Activated T-cell treated with anti-CD3 and anti-CD28 coated beads, Interleukin-2, amount 50 U/mL, for 72 hours (primary cell): ENCODE data around the gene MT2A. TPM values are rescaled to one million over a fixed set of nuclear protein-coding genes. Genes with fewer than 3 reads are reported as not detected.

Source experiments
- ATAC-seq, 2 donors: fragments of 150-1000 bp; cut with Tn5 transposase; replicated peaks in 1 of 2; 2 replicates each; pipeline ENCODE4 v1.10.0; 2021; ENCODE audit warnings: moderate library complexity in 2 of 2, mild to moderate bottlenecking in 1 of 2
- DNase-seq, 2 donors: peaks; one replicate each; pipeline ENCODE4 v3.0.0; 2021 to 2022; ENCODE audit warnings: mixed read lengths in 1 of 2
- H3K27ac Mint-ChIP-seq: one replicate; pipeline ENCODE4 v1.8.0; 2022; ENCODE audit warnings: mild to moderate bottlenecking, moderate library complexity, mixed read lengths
- H3K27me3 Mint-ChIP-seq: one replicate; pipeline ENCODE4 v1.8.0; 2022; ENCODE audit warnings: low read depth, mixed read lengths
- H3K36me3 Mint-ChIP-seq, 2 donors: one replicate each; pipeline ENCODE4 v1.8.0; 2022; ENCODE audit warnings: mixed read lengths in 2 of 2, mild to moderate bottlenecking in 1 of 2; ENCODE audit not compliant: insufficient read depth in 2 of 2
- H3K4me1 Mint-ChIP-seq: one replicate; pipeline ENCODE4 v1.8.0; 2022; ENCODE audit warnings: low read depth, mixed read lengths
- H3K4me3 Mint-ChIP-seq, 2 donors: one replicate each; pipeline ENCODE4 v1.8.0; 2022; ENCODE audit warnings: mild to moderate bottlenecking in 2 of 2, mixed read lengths in 2 of 2, moderate library complexity in 2 of 2
- H3K9me3 Mint-ChIP-seq, 2 donors: one replicate each; pipeline ENCODE4 v1.8.0; 2022; ENCODE audit warnings: mixed read lengths in 2 of 2
- total RNA-seq, 2 donors: library from RNA; stranded (reverse); gene quantifications; one replicate each; pipeline ENCODE4 v1.2.3, GENCODE V29; 2022

The MT2A gene
- total RNA-seq, 2 donors from 2014 or later: 391 to 529 TPM

GRCh38 chr16:56629531-56629930, 21.1 kb downstream of the MT2A start:
- Mint-ChIP-seq H3K4me3 (no peak overlapping the region), H3K27ac (no peak overlapping the region), H3K36me3 (peaks cover 0 to 1% of the 10 kb centered on the region in 2 donors), H3K27me3 (peaks cover 44% of the 10 kb centered on the region), H3K9me3 (no peaks in the 10 kb centered on the region), H3K4me1 (peaks cover 36% of the 10 kb centered on the region)
- DNase-seq (no peak), ATAC-seq (no peak)

GRCh38 chr16:56630134-56630533, 21.8 kb downstream of the MT2A start:
- Mint-ChIP-seq H3K4me3 (no peak overlapping the region), H3K27me3 (peaks cover 50% of the 10 kb centered on the region), H3K27ac (no peak overlapping the region), H3K9me3 (no peaks in the 10 kb centered on the region), H3K4me1 (peaks cover 42% of the 10 kb centered on the region), H3K36me3 (no peaks in the 10 kb centered on the region)
- ATAC-seq (peak in 1 of 2 donors; percentile 34), DNase-seq (no peak)

GRCh38 chr16:56631197-56631596, 22.8 kb downstream of the MT2A start:
- H3K27me3 Mint-ChIP-seq: peaks cover 60% of the 10 kb centered on the region
- H3K4me3 Mint-ChIP-seq: peak overlapping the region; percentile 76 to 85
- H3K9me3 Mint-ChIP-seq: no peaks in the 10 kb centered on the region
- ATAC-seq (no peak), DNase-seq (no peak)
- H3K27ac Mint-ChIP-seq: no peak overlapping the region
- no peaks in the 10 kb centered on the region for H3K36me3 Mint-ChIP-seq
- H3K4me1 Mint-ChIP-seq: peaks cover 43% of the 10 kb centered on the region

- no peak for ATAC-seq
- Mint-ChIP-seq H3K27ac (no peak overlapping the region), H3K36me3 (no peaks in the 10 kb centered on the region), H3K9me3 (no peaks in the 10 kb centered on the region), H3K27me3 (peaks cover 66% of the 10 kb centered on the region), H3K4me1 (peaks cover 43% of the 10 kb centered on the region), H3K4me3 (peak overlapping the region; percentile 76 to 85)
- DNase-seq: no peak
Measured at GRCh38 chr16:56631832-56632155, 23.4 kb downstream of the MT2A start.

GRCh38 chr16:56632156-56632847, 23.9 kb downstream of the MT2A start, which contains the start of gene MT1M:
Gene MT1M (plus strand): TSS chr16:56632659. CDS start chr16:56632732, 73 bp downstream.
- peak in 1 of 2 donors; percentile 39 for DNase-seq
- H3K4me3 Mint-ChIP-seq: peak within 1 kb of the TSS; percentile 76 to 85
- peaks cover 71% of the 10 kb centered on the region for H3K27me3 Mint-ChIP-seq
- H3K9me3 Mint-ChIP-seq: no peaks in the 10 kb centered on the region
- peaks cover 47% of the 10 kb centered on the region for H3K4me1 Mint-ChIP-seq
- no peaks in the 10 kb centered on the region for H3K36me3 Mint-ChIP-seq
- no peak within 1 kb of the TSS for H3K27ac Mint-ChIP-seq
- ATAC-seq: peak; percentile 59 to 70

- peaks cover 77% of the 10 kb centered on the region for H3K27me3 Mint-ChIP-seq
- H3K4me3 Mint-ChIP-seq: peak overlapping the region; percentile 76 to 85
- ATAC-seq: no peak
- no peaks in the 10 kb centered on the region for H3K36me3 Mint-ChIP-seq
- DNase-seq: no peak
- peaks cover 52% of the 10 kb centered on the region for H3K4me1 Mint-ChIP-seq
- H3K27ac Mint-ChIP-seq: no peak overlapping the region
- H3K9me3 Mint-ChIP-seq: no peaks in the 10 kb centered on the region
Measured at GRCh38 chr16:56632848-56633365, 24.5 kb downstream of the MT2A start.

- Mint-ChIP-seq H3K4me1 (peaks cover 56% of the 10 kb centered on the region), H3K36me3 (no peaks in the 10 kb centered on the region), H3K9me3 (no peaks in the 10 kb centered on the region), H3K27me3 (peaks cover 83% of the 10 kb centered on the region), H3K27ac (no peak overlapping the region), H3K4me3 (no peak overlapping the region)
- ATAC-seq: no peak
- no peak for DNase-seq
Measured at GRCh38 chr16:56633535-56633934, 25.2 kb downstream of the MT2A start.

- ATAC-seq (no peak), DNase-seq (no peak)
- H3K36me3 Mint-ChIP-seq: no peaks in the 10 kb centered on the region
- H3K27ac Mint-ChIP-seq: no peak overlapping the region
- H3K9me3 Mint-ChIP-seq: no peaks in the 10 kb centered on the region
- peaks cover 55% of the 10 kb centered on the region for H3K4me1 Mint-ChIP-seq
- H3K4me3 Mint-ChIP-seq: peak overlapping the region; percentile 68 to 84
- H3K27me3 Mint-ChIP-seq: peaks cover 95% of the 10 kb centered on the region
Measured at GRCh38 chr16:56634715-56635440, 26.5 kb downstream of the MT2A start.

GRCh38 chr16:56635441-56635967, 27.1 kb downstream of the MT2A start:
- no peak overlapping the region for H3K27ac Mint-ChIP-seq
- peaks cover 95% of the 10 kb centered on the region for H3K27me3 Mint-ChIP-seq
- ATAC-seq: no peak
- H3K4me3 Mint-ChIP-seq: peak overlapping the region; percentile 68 to 84
- H3K4me1 Mint-ChIP-seq: peaks cover 49% of the 10 kb centered on the region
- no peak for DNase-seq
- H3K36me3 Mint-ChIP-seq: no peaks in the 10 kb centered on the region
- H3K9me3 Mint-ChIP-seq: no peaks in the 10 kb centered on the region

GRCh38 chr16:56636616-56637413, 28.4 kb downstream of the MT2A start:
- Mint-ChIP-seq H3K36me3 (no peaks in the 10 kb centered on the region), H3K27me3 (peaks cover 91% of the 10 kb centered on the region), H3K4me3 (peak overlapping the region in 1 of 2 donors; percentile 84), H3K9me3 (no peaks in the 10 kb centered on the region), H3K27ac (no peak overlapping the region), H3K4me1 (peaks cover 44% of the 10 kb centered on the region)
- ATAC-seq: no peak
- no peak for DNase-seq

GRCh38 chr16:56637814-56638750, 29.7 kb downstream of the MT2A start, which contains the start of gene MT1A:
Gene MT1A (plus strand): TSS chr16:56638666. CDS start chr16:56638739, 73 bp downstream.
- Mint-ChIP-seq H3K9me3 (no peaks in the 10 kb centered on the region), H3K4me1 (peaks cover 48% of the 10 kb centered on the region), H3K4me3 (peak within 1 kb of the TSS; percentile 84), H3K36me3 (no peaks in the 10 kb centered on the region), H3K27ac (no peak within 1 kb of the TSS), H3K27me3 (peaks cover 82% of the 10 kb centered on the region)
- ATAC-seq (peak; percentile 62 to 70), DNase-seq (peak; percentile 48 to 58)

GRCh38 chr16:56639045-56639444, 30.7 kb downstream of the MT2A start:
- ATAC-seq (no peak), DNase-seq (no peak)
- H3K36me3 Mint-ChIP-seq: no peaks in the 10 kb centered on the region
- no peaks in the 10 kb centered on the region for H3K9me3 Mint-ChIP-seq
- no peak overlapping the region for H3K27ac Mint-ChIP-seq
- H3K4me1 Mint-ChIP-seq: peaks cover 52% of the 10 kb centered on the region
- H3K27me3 Mint-ChIP-seq: peaks cover 72% of the 10 kb centered on the region
- H3K4me3 Mint-ChIP-seq: no peak overlapping the region
